DMS53 treated with DMSO at 0.1 percent for 48 hours (cell line): ENCODE measurements around the gene GABBR1.

Source experiments
- DNase-seq: peaks from one replicate; lab custom pipeline; 2025; ENCODE audit not compliant: unreplicated experiment; lab: John Stamatoyannopoulos, UW

Gene GABBR1

DNA sequence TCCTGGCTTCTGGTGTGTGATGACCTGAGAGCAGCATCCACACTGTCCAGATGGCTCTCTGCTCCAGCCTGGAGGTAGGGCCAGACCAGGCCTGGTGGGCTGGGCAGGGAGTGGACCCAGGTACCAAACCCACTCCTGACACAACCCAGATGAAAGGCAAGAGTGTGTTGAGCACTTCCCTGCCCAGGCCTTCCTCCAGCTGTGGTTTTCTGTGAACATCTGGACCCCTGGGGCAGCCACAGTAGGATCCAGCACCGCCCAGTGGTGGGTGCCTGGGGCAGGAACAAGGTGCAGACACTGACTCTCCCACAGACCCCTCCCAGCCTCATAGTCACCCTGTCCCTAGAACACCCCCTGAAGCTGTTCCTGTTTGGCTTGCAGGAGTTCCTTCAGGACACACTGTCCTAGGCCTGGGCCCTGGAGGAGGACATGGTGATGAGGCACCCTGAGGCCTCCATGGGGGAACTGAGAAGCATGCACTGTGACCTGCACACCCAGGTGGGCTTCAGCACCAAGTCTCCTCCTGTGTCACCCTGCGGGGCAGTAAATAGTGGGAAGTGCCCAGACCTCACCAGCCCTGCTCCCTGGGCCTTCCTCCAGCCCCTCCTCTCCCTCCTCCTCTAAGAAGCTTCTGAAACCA, 102.2 kb downstream of the GABBR1 start:
- DNase-seq, result no peak

DNA sequence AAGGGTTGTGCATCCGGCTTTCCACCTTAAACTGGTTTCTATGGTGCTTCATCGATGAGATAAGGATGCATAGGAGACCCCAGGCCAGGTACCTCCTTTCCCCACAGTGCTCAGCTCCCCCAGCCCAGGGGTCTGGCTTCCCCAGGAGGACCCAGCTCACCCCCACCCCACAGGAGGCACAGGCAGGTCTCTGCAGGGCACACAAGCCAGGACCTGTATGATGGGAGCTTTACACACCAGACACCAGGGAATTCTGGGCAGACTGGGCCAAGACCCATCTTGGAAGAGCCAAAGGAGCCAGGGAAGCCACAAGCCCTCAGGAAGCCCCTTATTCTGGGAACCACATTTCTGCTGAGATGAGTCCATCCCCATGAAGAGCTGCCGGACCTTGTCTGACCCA, 103.0 kb downstream of the GABBR1 start:
- no peak for DNase-seq

DNA sequence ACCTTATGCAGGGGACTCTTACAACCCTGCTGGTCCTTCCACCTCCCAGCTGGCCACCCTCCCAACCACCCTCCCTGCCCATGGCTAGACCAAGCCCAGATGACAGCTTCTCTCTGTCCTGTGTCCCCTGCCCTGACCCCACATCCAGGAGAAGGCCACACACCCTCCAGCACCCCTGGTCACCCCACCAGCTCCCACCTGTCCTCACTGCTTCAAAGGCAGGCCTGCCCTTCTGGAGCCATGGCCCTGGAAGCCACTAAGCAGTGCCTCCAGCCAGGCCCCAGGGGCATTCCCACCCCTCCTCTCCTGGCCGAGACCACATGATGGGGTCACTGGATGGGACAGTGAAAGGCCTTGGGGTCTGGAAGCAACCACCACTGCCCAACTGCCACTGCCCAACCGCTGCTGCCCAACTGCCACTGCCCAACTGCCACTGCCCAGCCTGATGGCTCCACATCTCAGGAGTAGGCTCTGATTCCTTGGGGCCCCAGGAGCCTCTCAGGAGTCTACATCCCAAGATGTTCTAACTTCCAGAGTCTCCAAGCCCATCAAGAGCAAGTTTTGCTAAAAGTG, 103.9 kb downstream of the GABBR1 start:
- DNase-seq, result no peak

DNA sequence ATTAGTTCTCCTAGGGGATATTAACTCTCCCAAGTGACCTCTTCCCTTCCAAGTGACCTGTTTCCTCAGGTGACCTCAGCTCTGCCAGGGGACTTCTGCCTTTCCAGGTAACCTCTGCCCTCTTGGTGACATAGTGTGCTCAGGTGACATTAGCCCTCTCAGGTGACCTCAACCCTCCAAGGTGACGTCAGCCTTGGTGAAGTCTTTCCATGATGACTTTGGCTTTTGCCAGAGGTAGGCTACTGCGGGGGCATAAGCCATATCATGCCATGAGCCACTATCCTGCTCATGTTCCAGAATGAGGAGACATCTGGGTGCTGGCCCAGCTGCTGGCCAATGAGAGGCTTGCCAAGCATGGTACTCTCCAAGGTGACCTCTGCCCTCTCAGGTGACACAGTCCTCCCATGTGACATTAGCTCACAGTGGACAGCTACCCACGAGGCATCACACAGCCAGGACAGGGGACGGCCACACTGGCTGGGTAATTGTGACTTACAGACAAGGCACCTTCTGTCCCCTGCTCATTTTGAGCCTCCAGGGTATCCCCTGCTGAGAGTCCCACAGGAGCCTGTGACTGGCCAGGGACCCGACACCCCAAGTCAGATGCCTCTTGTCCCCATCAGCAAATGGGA, 104.6 kb downstream of the GABBR1 start:
- no peak for DNase-seq

DNA sequence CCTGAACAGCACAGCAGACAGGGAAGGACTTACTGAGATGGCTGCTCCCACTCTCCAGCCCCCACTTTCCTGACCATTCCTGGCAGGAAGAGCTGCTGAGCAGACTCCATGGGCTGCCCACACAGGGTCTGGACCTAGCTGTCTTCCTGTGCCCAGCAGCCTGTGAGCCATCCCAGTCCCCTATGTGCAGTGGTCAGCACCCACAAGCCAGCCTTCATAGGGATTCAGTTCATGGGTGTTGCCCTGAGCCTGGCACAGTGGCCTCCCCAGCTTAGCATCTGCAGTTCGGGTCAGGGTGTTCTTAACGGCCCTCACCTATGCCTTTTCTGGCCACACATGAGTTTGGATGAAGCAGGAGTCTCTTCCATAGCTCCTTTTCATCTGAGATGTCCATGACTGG, 105.4 kb downstream of the GABBR1 start:
- no peak for DNase-seq

DNA sequence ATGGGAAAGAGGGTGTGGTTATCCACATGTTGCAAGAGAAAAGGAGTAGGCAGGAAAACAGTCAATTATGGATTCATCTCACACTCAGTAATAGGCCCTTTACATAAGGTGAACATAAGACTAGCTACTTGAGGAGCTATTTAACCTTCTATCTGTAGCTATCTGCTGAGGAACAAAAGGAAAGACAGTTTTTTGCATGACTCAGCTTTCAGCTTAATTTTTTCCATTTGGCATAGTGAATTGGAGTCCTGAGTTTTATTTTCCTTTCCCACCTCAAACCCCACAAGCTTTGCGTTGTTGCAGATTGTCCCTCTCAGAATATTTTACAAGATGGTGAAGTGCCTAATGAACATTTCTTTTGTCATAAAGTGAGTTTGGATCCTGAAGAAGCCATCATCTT, 105.9 kb downstream of the GABBR1 start:
- no peak for DNase-seq

DNA sequence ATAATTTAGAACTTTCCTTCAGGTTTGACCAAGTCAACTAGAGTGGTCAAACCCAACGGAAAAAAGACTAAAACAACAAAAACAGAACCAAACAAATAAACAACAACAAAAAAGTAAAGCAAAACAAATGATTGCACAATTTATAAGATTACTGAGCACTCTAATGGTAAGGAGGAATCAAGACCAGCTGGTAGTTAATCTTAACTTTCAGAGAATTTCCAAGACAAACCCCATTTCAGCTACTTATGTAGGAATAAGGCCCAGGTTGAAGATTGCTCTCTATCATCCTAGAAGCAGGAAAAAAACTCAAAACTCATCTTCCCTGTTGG, 107.7 kb downstream of the GABBR1 start:
- no peak for DNase-seq

DNA sequence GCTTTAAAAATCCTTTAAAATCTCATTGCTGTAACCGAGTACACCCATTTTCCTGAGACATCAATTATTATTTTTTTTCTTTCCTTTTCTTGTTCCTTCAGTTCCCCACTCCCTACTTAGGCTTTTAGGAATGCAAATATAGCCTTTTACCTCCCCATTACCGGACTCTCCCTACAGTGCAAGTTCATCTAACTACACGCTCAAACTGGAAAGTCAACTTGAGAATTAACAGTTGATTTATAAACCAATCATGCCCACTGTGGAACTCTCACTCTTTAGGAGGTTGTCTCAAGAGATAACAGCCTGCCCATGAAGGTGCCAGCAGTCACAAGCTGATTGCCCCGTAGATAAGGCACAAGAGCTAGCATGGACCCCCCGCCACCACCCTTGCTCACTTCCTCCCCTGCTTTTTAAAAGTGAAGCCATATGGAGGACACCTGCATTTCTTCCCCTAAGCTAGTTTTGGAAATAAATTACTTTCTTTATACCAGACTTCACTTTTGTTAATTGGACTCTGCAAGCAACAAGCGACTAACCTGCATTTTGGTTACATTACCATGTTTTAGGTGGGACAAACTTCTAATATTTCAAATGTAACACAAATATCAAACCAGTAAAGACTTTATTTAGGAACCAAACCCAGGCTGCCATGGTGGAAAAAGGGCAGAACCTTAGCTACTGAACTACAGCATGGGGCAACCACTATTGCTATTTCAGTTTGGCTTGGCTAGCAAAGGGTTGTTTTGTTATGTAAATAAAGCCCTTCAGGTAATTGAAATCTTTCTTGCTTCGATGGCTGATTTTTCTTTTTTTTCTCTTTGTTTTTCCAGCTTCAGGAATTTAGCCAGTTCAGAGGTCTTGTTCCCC, 108.3 kb downstream of the GABBR1 start:
- DNase-seq, result no peak

DNA sequence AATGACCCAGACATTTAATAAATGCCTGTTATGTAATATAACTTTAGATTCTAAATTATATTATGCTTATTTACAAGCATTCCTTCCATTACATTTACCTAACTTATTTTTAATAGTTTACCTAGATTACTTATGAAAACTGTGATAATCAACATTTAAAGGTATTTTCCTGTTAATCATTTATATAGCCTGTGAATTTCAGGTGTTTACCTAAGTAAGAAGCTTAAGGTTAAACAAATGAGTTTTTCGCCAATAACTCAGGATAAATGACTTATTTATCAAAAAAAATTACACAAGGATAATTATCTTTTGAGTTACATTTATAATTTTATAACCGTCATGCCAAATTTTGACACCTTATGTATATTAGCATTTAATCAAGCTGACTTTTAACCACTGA, 108.9 kb downstream of the GABBR1 start:
- no peak for DNase-seq

DNA sequence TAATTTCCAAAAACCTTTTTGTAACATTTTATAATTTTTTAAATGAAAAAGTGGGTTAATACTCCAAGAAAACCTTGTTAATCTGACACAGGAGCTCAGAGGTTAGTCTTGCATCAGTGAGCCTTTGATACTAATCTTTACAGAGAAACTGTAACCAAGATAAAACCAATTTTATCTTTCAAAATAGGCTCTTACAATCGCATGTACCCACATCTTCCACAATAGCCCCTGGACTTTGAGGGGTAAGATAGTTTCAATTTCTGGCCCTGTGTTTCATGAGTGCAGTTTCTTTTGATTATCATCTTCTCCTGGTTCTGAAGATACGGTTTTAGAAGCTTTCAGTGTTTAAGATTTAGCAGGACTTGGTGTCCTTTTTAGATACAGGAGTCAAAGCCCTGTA, 110.8 kb downstream of the GABBR1 start:
- DNase-seq, result no peak

DNA sequence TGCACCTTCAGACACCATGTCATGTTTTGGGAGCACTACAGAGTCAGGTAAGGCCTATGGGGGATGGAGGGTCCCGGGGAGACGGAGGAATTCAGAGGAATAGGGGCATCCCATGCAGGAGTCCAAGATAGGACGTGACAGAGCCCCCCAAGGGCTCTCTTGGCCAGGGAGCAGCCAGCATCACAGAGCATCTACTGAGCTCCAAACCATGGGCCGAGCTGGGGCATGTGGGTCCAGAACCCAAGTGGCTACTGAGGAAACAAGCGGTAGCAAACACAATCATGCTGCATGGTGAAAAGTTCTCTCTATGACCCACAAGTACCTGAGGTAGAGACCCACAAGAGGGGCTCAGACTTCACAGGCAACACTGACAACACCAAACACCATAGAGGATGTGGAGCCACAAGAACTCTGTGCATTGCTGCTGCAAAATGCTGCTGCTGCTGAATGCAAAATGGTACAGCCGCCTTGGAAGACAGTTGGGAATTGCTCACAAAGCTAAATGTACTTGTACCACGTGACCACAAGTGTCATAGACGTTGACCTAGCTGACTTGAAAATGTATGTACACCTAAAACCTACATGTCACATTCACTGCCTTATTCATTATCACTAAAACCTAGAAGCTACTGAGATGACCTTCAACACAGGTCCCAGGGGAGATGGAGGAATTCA, 111.8 kb downstream of the GABBR1 start:
- DNase-seq, result no peak

DNA sequence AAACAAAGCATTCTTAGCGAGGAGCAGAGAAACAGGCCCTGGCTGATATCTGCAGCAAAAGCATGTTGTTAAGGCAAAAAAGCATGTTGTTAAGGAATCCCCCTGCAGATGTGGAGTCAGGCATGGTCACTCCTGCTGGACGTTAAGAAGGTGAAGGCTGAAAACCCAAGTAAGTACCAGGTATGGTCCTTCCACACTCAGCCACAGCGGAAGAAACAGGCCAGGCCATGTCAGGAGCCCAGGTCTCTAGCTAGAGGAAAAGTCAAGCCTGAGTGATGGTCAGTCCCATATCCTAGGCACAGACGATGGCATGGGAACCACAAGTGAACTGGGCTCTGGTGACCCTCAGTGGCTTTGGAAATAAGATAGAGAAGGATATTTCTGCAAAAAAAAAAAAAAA, 112.8 kb downstream of the GABBR1 start:
- DNase-seq, result no peak

DNA sequence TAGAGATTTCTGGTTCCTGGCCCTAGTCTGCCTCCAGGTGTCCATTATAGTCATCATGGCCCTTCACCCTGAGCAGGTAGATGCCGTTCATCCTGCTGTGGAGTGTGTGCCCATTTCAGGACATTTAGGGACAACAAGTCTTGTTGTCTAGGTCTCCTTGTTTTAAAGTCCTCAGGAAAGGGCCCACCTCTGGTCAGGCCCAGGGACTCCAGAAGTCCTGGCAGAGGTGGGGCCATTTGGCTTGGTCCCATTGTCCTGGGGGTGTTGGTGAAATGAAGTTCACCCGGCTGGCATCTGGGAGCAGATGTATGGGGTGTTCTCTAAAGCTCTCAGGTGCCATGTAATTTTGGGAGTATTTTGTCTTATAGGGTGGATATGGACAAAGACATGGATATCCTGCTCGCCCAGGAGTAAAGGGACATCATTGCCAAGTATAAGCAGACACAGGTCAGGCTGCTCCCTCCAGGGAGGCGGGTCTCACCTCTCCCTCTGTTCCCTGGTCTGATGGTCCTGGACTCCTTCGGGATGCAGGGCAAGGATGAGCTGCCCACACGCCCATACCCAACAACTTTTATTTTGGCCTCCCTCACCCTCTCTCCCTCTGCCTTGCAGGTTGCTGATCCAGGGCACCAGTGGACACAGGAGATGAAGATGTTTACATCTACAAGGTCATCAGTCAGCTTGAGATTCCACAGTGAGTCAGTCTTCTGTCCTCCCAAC, 113.5 kb downstream of the GABBR1 start:
- DNase-seq, result no peak

DNA sequence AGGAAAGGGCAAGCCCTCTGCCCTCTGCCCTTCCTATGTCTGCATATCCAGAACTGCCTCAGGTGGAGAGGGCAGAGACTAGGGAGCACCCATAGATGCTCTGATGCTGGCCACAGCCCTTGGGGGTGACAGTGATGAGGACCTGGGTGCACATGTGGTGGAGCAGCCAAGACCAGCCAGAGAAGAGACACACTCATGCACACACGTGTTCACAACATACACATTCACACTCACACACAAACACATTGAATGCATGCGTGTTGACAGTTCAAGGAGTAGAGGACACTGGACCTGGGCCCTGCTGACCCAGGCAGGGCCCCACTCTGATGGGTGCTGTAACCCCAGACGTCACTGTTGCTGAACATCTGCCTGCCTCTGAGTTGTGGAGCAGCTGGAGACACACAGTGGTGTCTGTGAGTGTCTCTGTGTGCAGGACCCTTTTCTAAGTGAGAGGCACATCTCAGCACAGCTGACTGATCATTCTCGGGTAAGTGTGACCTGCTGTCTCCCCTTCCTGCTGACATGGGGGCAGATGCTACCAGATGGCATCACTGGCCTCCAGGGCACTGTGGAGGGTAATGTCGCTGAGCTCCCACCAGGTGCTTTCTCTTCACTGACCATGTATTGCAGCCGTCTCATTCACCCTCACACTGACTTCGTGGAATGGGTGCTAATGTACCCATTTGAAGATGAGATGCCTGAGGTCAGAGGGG, 115.1 kb downstream of the GABBR1 start:
- no peak for DNase-seq

DNA sequence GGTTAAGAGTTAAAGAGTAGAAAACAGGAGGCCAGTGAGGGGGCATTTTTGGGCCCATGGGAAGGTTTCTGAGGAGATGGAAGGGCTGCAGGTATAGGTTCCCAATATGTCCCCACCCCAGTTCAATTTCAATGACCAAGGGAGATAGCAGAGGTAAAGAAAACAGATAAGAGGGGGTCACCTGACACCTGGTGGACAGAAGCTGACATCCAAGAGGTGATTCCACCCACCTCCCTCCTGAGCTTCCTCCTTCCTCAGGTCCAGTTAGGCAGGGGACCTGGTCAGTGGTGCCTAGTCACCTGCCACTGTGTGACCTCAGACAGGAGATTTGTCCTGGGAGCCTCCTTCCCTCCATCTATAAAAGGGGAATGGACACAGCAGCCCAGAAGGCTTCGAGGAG, 115.7 kb downstream of the GABBR1 start:
- DNase-seq, result no peak

DNA sequence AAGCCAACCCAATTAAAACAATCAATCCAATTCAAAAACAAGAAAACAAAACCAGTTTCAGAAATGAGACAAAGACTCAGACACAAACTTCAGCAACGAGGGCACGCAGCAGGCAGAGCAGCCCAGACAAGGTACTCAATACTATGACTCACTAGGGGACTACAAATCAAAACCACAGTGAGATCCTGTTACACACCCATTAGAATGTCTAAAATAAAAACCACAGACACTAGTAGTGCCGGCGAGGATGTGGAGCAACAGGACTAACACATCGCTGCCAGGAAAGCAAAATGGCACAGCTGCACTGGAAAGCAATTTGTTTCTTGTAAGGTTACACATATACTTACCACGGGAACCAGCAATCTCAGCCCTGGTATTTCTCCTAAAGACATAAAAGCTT, 116.9 kb downstream of the GABBR1 start:
- peak; percentile 33 for DNase-seq

DNA sequence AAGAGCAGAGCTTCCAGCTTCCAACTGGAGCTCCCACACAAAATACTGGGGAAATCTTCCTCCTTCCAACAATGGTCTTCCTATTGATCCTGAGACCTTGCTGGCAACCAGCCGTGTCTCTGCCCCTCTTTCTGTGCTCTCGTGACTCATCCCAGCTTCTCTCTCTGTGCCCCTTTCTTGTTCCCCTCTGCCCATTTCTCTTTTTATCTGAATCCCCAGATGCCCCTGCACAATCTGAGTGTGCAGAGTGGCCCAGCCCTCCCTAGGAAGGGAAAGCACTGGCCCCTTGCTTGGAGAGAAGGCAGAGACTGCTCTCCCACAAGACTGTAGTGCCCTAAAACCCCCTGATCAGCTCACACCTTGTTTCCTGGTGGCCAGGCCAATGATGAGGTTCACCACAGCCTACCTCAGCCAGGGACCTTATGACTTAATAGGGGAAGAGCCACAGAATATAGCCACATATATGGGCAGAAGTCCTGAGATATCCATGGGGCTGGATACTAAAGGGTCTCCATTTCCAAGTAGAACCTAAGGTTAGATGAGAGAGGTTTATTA, 122.2 kb downstream of the GABBR1 start:
- DNase-seq, result no peak

DNA sequence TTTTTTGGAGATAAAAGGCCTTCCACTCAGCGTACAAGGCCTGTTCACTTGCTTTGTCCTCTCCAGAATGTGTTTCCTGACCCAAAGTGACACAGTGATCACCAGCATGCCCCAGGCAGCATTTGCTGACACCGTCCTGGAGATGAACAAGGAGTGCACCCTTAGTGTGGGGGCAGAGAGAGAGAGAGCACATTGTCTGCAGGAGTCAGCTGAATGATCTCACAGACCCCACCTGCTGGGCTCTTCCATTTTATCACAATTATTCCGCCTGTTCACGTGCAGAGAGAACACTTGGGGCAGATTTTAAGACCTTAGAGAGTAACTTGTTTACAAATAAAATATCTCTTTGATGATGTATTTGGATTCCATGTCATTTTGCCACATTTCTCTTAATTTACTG, 122.8 kb downstream of the GABBR1 start:
- DNase-seq, result no peak
